ENCODE measurements around the gene CDKAL1.

Gene CDKAL1

GRCh38 chr6:20949138-20949537 lies 414.9 kb downstream of the CDKAL1 start:
- TF ChIP-seq POLR2AphosphoS5 (IDR thresholded peaks at IDR 0.05; ENCODE audit: low read depth, low read length) (no peak), REST (IDR thresholded peaks at IDR 0.05; ENCODE audit: insufficient read depth in 1 of 2, low read depth in 2 of 2, low read length in 2 of 2) (no peak), TAF1 (IDR thresholded peaks at IDR 0.05; ENCODE audit: borderline replicate concordance, insufficient read depth, low read length) (no peak)

GRCh38 chr6:20952699-20953474 lies 418.6 kb downstream of the CDKAL1 start:
- TF ChIP-seq TAF1 (IDR thresholded peaks at IDR 0.05; ENCODE audit: borderline replicate concordance, insufficient read depth, low read length), result no peak
- TF ChIP-seq REST (IDR thresholded peaks at IDR 0.05; ENCODE audit: insufficient read depth in 1 of 2, low read depth in 2 of 2, low read length in 2 of 2), result 0 out of 4 replicates have a peak, but pooled peaks of 1 of the 2 experiments have one; percentile 23
- no peak for TF ChIP-seq SIN3A (IDR thresholded peaks at IDR 0.05; ENCODE audit: borderline replicate concordance, insufficient read depth, low read length)

GRCh38 chr6:20954315-20954714 lies 420.1 kb downstream of the CDKAL1 start:
- no peak for TF ChIP-seq POLR2AphosphoS5 (IDR thresholded peaks at IDR 0.05; ENCODE audit: low read depth, low read length)

- no peak for TF ChIP-seq SIN3A (IDR thresholded peaks at IDR 0.05; ENCODE audit: borderline replicate concordance, insufficient read depth, low read length)
- no peak for TF ChIP-seq POLR2AphosphoS5 (IDR thresholded peaks at IDR 0.05; ENCODE audit: low read depth, low read length)
- no peak for TF ChIP-seq TAF1 (IDR thresholded peaks at IDR 0.05; ENCODE audit: borderline replicate concordance, insufficient read depth, low read length)
- no peak for TF ChIP-seq FOXP2 (optimal IDR thresholded peaks at IDR 0.05; ENCODE audit: borderline replicate concordance, extremely low read depth, extremely low read length, insufficient read depth)
- no peak for TF ChIP-seq REST (IDR thresholded peaks at IDR 0.05; ENCODE audit: insufficient read depth in 1 of 2, low read depth in 2 of 2, low read length in 2 of 2)
Measured at GRCh38 chr6:20955131-20955530, 420.9 kb downstream of the CDKAL1 start.

GRCh38 chr6:20955751-20956150 lies 421.5 kb downstream of the CDKAL1 start:
- TF ChIP-seq SIN3A (IDR thresholded peaks at IDR 0.05; ENCODE audit: borderline replicate concordance, insufficient read depth, low read length) (no peak), POLR2AphosphoS5 (IDR thresholded peaks at IDR 0.05; ENCODE audit: low read depth, low read length) (no peak), TAF1 (IDR thresholded peaks at IDR 0.05; ENCODE audit: borderline replicate concordance, insufficient read depth, low read length) (no peak), FOXP2 (optimal IDR thresholded peaks at IDR 0.05; ENCODE audit: borderline replicate concordance, extremely low read depth, extremely low read length, insufficient read depth) (no peak), REST (IDR thresholded peaks at IDR 0.05; ENCODE audit: insufficient read depth in 1 of 2, low read depth in 2 of 2, low read length in 2 of 2) (no peak)
